IPS-15b (cell line): ENCODE measurements around the gene NEGR1.

Experiments used
- H3K27me3 ChIP-seq: one replicate; pipeline ENCODE4 v1.6.1; 2013; ENCODE audit warnings: low read length; ENCODE audit not compliant: control insufficient read depth, insufficient read depth
- H3K36me3 ChIP-seq: one replicate; pipeline ENCODE4 v1.6.1; 2013; ENCODE audit warnings: low read length; ENCODE audit not compliant: control insufficient read depth, insufficient read depth
- H3K4me1 ChIP-seq: one replicate; pipeline ENCODE4 v1.6.1; 2013; ENCODE audit warnings: mild to moderate bottlenecking, low read length; ENCODE audit not compliant: control insufficient read depth, insufficient read depth
- H3K4me3 ChIP-seq: one replicate; pipeline ENCODE4 v1.5.1; 2013; ENCODE audit warnings: low read depth, low read length
- H3K9ac ChIP-seq: one replicate; pipeline ENCODE4 v1.6.1; 2013; ENCODE audit warnings: low read depth, mild to moderate bottlenecking, low read length
- H3K9me3 ChIP-seq: one replicate; pipeline ENCODE4 v1.6.1; 2013; ENCODE audit warnings: mild to moderate bottlenecking, low read length; ENCODE audit not compliant: control insufficient read depth, insufficient read depth

NEGR1 gene

GRCh38 chr1:72177711-72178110, 104.6 kb downstream of the NEGR1 start:
- Histone ChIP-seq H3K4me3 (no peak overlapping the region), H3K4me1 (no peaks in the 10 kb centered on the region), H3K9me3 (no peaks in the 10 kb centered on the region), H3K27me3 (no peaks in the 10 kb centered on the region), H3K36me3 (no peaks in the 10 kb centered on the region), H3K9ac (no peak overlapping the region)

GRCh38 chr1:72170246-72170645, 112.1 kb downstream of the NEGR1 start:
- no peak overlapping the region for H3K4me3 ChIP-seq
- H3K36me3 ChIP-seq, result no peaks in the 10 kb centered on the region
- H3K9me3 ChIP-seq, result no peaks in the 10 kb centered on the region
- no peaks in the 10 kb centered on the region for H3K4me1 ChIP-seq
- no peak overlapping the region for H3K9ac ChIP-seq
- no peaks in the 10 kb centered on the region for H3K27me3 ChIP-seq

- Histone ChIP-seq H3K4me1 (no peaks in the 10 kb centered on the region), H3K27me3 (no peaks in the 10 kb centered on the region), H3K9me3 (no peaks in the 10 kb centered on the region), H3K36me3 (no peaks in the 10 kb centered on the region), H3K9ac (no peak overlapping the region), H3K4me3 (no peak overlapping the region)
Observed at GRCh38 chr1:72166426-72166825, 115.9 kb downstream of the NEGR1 start.

GRCh38 chr1:72150508-72150907, 131.8 kb downstream of the NEGR1 start:
- Histone ChIP-seq H3K36me3 (no peaks in the 10 kb centered on the region), H3K27me3 (no peaks in the 10 kb centered on the region), H3K9me3 (no peaks in the 10 kb centered on the region), H3K4me1 (no peaks in the 10 kb centered on the region), H3K4me3 (no peak overlapping the region), H3K9ac (no peak overlapping the region)

GRCh38 chr1:72141875-72142274, 140.5 kb downstream of the NEGR1 start:
- H3K27me3 ChIP-seq, result no peaks in the 10 kb centered on the region
- H3K36me3 ChIP-seq, result no peaks in the 10 kb centered on the region
- no peaks in the 10 kb centered on the region for H3K9me3 ChIP-seq
- H3K9ac ChIP-seq, result no peak overlapping the region
- H3K4me1 ChIP-seq, result no peaks in the 10 kb centered on the region
- no peak overlapping the region for H3K4me3 ChIP-seq

GRCh38 chr1:72140222-72140621, 142.1 kb downstream of the NEGR1 start:
- Histone ChIP-seq H3K4me1 (no peaks in the 10 kb centered on the region), H3K9ac (no peak overlapping the region), H3K9me3 (no peaks in the 10 kb centered on the region), H3K36me3 (no peaks in the 10 kb centered on the region), H3K27me3 (no peaks in the 10 kb centered on the region), H3K4me3 (no peak overlapping the region)

- H3K9ac ChIP-seq, result no peak overlapping the region
- H3K27me3 ChIP-seq, result no peaks in the 10 kb centered on the region
- H3K4me3 ChIP-seq, result no peak overlapping the region
- H3K36me3 ChIP-seq, result no peaks in the 10 kb centered on the region
- no peaks in the 10 kb centered on the region for H3K9me3 ChIP-seq
- no peaks in the 10 kb centered on the region for H3K4me1 ChIP-seq
Observed at GRCh38 chr1:72137656-72138055, 144.7 kb downstream of the NEGR1 start.

GRCh38 chr1:72129869-72130268, 152.5 kb downstream of the NEGR1 start:
- no peaks in the 10 kb centered on the region for H3K4me1 ChIP-seq
- H3K4me3 ChIP-seq, result no peak overlapping the region
- H3K27me3 ChIP-seq, result no peaks in the 10 kb centered on the region
- H3K9me3 ChIP-seq, result no peaks in the 10 kb centered on the region
- no peaks in the 10 kb centered on the region for H3K36me3 ChIP-seq
- H3K9ac ChIP-seq, result no peak overlapping the region

GRCh38 chr1:72122099-72122880, 160.0 kb downstream of the NEGR1 start:
- Histone ChIP-seq H3K4me3 (no peak overlapping the region), H3K4me1 (no peaks in the 10 kb centered on the region), H3K36me3 (no peaks in the 10 kb centered on the region), H3K9me3 (no peaks in the 10 kb centered on the region), H3K27me3 (no peaks in the 10 kb centered on the region), H3K9ac (no peak overlapping the region)

- no peaks in the 10 kb centered on the region for H3K27me3 ChIP-seq
- H3K4me1 ChIP-seq, result no peaks in the 10 kb centered on the region
- no peaks in the 10 kb centered on the region for H3K9me3 ChIP-seq
- H3K36me3 ChIP-seq, result no peaks in the 10 kb centered on the region
- no peak overlapping the region for H3K4me3 ChIP-seq
- no peak overlapping the region for H3K9ac ChIP-seq
Observed at GRCh38 chr1:72119491-72119890, 162.8 kb downstream of the NEGR1 start.

GRCh38 chr1:72117621-72118020, 164.7 kb downstream of the NEGR1 start:
- Histone ChIP-seq H3K27me3 (no peaks in the 10 kb centered on the region), H3K9me3 (no peaks in the 10 kb centered on the region), H3K9ac (no peak overlapping the region), H3K36me3 (no peaks in the 10 kb centered on the region), H3K4me3 (no peak overlapping the region), H3K4me1 (no peaks in the 10 kb centered on the region)

- H3K4me1 ChIP-seq, result no peaks in the 10 kb centered on the region
- no peaks in the 10 kb centered on the region for H3K9me3 ChIP-seq
- no peaks in the 10 kb centered on the region for H3K27me3 ChIP-seq
- no peak overlapping the region for H3K4me3 ChIP-seq
- H3K36me3 ChIP-seq, result no peaks in the 10 kb centered on the region
- no peak overlapping the region for H3K9ac ChIP-seq
Observed at GRCh38 chr1:72115290-72115689, 167.0 kb downstream of the NEGR1 start.
